HepG2 (cell line): ENCODE data around the gene PMPCB. TPM values are rescaled to one million over a fixed set of nuclear protein-coding genes. Genes with fewer than 3 reads are reported as not detected.

ENCODE experiments used
- CCAR2 ChIP-seq: fragments of 200-400 bp; formaldehyde crosslinking; optimal IDR thresholded peaks from 2 replicates; pipeline ENCODE3; 2018; ENCODE audit warnings: low read depth, mild to moderate bottlenecking, low read length, moderate library complexity
- ELF4 ChIP-seq: sonication (generic); formaldehyde crosslinking; IDR thresholded peaks from 2 replicates; pipeline ENCODE4 v1.5.0; 2020; ENCODE audit warnings: missing genetic modification reagents, mild to moderate bottlenecking, moderate library complexity, borderline replicate concordance
- GTF2F1 ChIP-seq: fragments of 150-350 bp; IDR thresholded peaks from 2 replicates; pipeline ENCODE4 v1.6.1; 2014; ENCODE audit warnings: low read length
- GZF1 ChIP-seq: sonication (generic); formaldehyde crosslinking; IDR thresholded peaks from 2 replicates; pipeline ENCODE4 v1.5.1; 2020; ENCODE audit warnings: mild to moderate bottlenecking, missing genetic modification reagents
- NONO ChIP-seq, 2 experiments: fragments of 450-650 bp in 1 of 2; sonication (generic) in 1 of 2; formaldehyde crosslinking in 1 of 2; IDR thresholded peaks in 1 of 2; conservative IDR thresholded peaks in 1 of 2; 2 replicates each; pipeline versions ENCODE4 v1.6.1 to v1.8.0; 2017 to 2022; ENCODE audit warnings: mild to moderate bottlenecking in 1 of 2, missing genetic modification reagents in 1 of 2, moderate library complexity in 1 of 2
- TGIF2 ChIP-seq: IDR thresholded peaks from 2 replicates; pipeline ENCODE4 v1.6.1; 2016; ENCODE audit warnings: control low read depth, missing compliant biosample characterization
- ZFP37 ChIP-seq: sonication (generic); formaldehyde crosslinking; IDR thresholded peaks from 2 replicates; pipeline ENCODE4 v1.4.0; 2020; ENCODE audit warnings: missing genetic modification reagents, borderline replicate concordance
- ZNF343 ChIP-seq: sonication (generic); formaldehyde crosslinking; IDR thresholded peaks from 2 replicates; pipeline ENCODE4 v1.4.0; 2020; ENCODE audit warnings: mild to moderate bottlenecking, missing genetic modification reagents
- ZNF547 ChIP-seq: sonication (generic); formaldehyde crosslinking; IDR thresholded peaks from 2 replicates; pipeline ENCODE4 v1.5.1; 2020; ENCODE audit warnings: mild to moderate bottlenecking, missing genetic modification reagents
- ZNF598 ChIP-seq: sonication (generic); formaldehyde crosslinking; IDR thresholded peaks from 2 replicates; pipeline ENCODE4 v1.5.1; 2020; ENCODE audit warnings: mild to moderate bottlenecking, missing genetic modification reagents, borderline replicate concordance
- ZNF816 ChIP-seq: sonication (generic); formaldehyde crosslinking; IDR thresholded peaks from 2 replicates; pipeline ENCODE4 v1.8.0; 2022; ENCODE audit warnings: missing genetic modification reagents, mild to moderate bottlenecking, borderline replicate concordance
- polyA plus RNA-seq, 8 experiments: library from polyadenylated mRNA; depleted of rRNA in 3 of 8; stranded (reverse) in 7 of 8; unstranded in 1 of 8; fragments of >200 nt; fragmentation: Illumina TruSeq in 4 of 8; extraction: Trizol in 4 of 8; gene quantifications; 2 replicates each; pipeline versions ENCODE4 v1.2.1 to v1.2.3, GENCODE V29; 2011 to 2016; ENCODE audit warnings: low read depth in 4 of 8, missing spikeins in 1 of 8, mixed read lengths in 1 of 8; ENCODE audit not compliant: insufficient read depth in 1 of 8
- total RNA-seq, 5 experiments: library from RNA; depleted of rRNA; stranded (reverse); fragments of >200 nt; fragmentation: Illumina TruSeq; extraction: Trizol; gene quantifications; 2 replicates each; pipeline ENCODE4 v1.2.3, GENCODE V29; 2016; ENCODE audit warnings: low read depth in 1 of 5
- TF ChIP-seq, protein P1 (sequence below): sonication (generic); formaldehyde crosslinking; IDR thresholded peaks from 2 replicates; pipeline ENCODE4 v1.4.0; 2020; ENCODE audit warnings: mild to moderate bottlenecking, missing genetic modification reagents
- TF ChIP-seq, protein P2 (sequence below): sonication (generic); formaldehyde crosslinking; IDR thresholded peaks from 2 replicates; pipeline ENCODE4 v1.5.1; 2020; ENCODE audit warnings: mild to moderate bottlenecking, missing genetic modification reagents, borderline replicate concordance
- TF ChIP-seq, protein P3 (sequence below): sonication (generic); formaldehyde crosslinking; conservative IDR thresholded peaks from 2 replicates; pipeline ENCODE4 v1.4.0; 2020; ENCODE audit warnings: missing genetic modification reagents
- TF ChIP-seq, protein P4 (sequence below): sonication (generic); formaldehyde crosslinking; IDR thresholded peaks from 2 replicates; pipeline ENCODE4 v1.4.0; 2020; ENCODE audit warnings: missing genetic modification reagents

Gene PMPCB
- total and polyA plus RNA-seq, 2 of the 13 experiments (the other 11 are each of a cell fraction or from before 2014, with no cell fraction given), result 80.8 to 124 TPM

DNA sequence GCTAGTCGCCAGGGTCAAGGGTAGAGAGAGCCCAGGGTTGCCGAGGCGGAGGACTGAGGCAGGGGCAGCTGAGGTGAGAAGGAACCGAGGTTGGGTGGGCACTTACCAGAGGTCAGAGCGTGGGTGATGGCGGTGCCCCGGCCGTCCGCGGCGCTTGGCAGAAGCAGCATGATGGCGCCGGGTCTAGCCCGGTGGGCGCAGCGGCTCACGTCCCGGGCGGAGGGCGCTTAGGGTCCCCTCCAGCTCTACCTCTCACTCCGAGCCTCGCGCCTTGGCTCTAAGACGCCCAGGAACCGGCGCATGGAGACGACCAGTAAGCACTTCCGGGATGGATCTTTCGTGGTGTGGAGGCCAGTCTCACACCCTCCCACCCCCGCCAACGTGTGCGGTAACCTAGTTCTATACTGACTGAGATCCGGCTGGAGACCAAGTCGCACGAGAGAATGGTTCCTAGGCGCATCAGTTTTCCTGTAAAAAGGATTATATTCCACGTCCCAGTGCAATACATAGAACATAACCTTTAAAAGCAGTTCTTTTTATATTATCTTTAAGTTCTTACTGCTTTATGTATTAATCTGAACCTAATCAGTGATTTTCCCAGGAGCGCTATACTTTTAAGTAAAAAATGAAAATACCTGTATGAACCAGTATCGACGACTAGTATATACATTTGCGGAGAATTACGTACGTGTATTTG, 47.4 kb downstream of the PMPCB start, which contains the start of gene DNAJC2 (continued):
- TF ChIP-seq, protein P1, sequence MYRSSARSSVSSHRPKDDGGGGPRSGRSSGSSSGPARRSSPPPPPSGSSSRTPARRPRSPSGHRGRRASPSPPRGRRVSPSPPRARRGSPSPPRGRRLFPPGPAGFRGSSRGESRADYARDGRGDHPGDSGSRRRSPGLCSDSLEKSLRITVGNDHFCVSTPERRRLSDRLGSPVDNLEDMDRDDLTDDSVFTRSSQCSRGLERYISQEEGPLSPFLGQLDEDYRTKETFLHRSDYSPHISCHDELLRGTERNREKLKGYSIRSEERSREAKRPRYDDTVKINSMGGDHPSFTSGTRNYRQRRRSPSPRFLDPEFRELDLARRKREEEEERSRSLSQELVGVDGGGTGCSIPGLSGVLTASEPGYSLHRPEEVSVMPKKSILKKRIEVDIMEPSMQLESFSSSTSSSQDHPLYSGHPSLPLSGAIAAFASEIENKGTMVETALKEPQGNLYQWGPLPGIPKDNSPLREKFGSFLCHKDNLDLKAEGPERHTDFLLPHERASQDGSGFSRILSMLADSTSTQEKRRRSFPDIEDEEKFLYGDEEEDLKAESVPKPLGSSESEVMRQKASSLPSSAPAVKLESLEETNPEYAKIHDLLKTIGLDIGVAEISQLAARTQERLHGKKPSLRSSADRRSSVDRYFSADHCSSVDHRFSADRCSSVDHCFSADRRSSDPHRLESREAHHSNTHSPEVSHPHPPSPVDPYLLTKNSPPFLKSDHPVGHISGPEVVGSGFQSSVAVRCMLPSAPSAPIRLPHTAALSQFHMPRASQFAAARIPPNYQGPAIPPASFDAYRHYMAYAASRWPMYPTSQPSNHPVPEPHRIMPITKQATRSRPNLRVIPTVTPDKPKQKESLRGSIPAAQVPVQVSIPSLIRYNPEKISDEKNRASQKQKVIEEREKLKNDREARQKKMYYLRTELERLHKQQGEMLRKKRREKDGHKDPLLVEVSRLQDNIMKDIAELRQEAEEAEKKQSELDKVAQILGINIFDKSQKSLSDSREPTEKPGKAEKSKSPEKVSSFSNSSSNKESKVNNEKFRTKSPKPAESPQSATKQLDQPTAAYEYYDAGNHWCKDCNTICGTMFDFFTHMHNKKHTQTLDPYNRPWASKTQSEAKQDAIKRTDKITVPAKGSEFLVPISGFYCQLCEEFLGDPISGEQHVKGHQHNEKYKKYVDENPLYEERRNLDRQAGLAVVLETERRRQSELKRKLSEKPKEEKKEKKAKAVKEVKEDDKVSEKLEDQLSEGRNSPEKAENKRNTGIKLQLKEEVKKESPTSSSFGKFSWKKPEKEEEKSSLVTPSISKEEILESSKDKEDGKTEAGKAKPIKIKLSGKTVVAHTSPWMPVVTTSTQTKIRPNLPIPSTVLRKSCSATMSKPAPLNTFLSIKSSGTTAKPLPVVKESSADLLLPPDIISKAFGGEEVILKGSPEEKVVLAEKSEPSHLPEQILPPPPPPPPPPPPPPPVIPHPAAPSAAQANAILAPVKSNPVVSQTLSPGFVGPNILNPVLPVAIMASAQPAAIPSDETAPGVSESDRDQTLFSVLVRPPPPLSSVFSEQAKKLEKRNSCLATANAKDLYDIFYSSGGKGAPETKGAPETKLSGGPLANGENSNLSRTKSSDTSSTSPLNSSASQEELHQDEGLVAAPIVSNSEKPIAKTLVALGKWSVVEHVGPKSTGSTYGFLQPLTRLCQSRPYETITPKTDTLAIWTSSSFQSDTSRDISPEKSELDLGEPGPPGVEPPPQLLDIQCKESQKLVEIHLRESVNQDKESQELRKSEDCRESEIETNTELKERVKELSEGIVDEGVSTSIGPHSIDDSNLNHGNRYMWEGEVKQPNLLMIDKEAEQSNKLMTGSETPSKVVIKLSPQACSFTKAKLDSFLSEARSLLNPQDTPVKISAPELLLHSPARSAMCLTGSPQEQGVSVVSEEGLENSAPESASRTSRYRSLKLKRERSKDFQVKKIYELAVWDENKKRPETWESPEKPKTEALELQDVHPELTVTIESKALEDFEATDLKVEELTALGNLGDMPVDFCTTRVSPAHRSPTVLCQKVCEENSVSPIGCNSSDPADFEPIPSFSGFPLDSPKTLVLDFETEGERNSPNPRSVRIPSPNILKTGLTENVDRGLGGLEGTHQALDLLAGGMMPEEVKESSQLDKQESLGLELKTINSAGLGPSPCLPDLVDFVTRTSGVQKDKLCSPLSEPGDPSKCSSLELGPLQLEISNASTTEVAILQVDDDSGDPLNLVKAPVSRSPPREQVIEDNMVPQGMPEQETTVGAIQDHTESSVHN (CRISPR knock-in tag), result no peak
- TF ChIP-seq ZNF343 (no peak; the same call in 1 of the 2 replicates), CCAR2 (no peak), TGIF2 (peak; percentile 97), ZFP37 (CRISPR knock-in tag) (peak; percentile 89; the same call in 1 of the 2 replicates), ZNF816 (CRISPR knock-in tag) (0 out of 2 replicates have a peak, but pooled peaks have one; percentile 66), ELF4 (peak; percentile 71; the same call in 1 of the 2 replicates), ZNF547 (peak; percentile 83), NONO (IDR thresholded peaks at IDR 0.05) (no peak), NONO (CRISPR knock-in tag; conservative IDR thresholded peaks at IDR 0.05) (peak; percentile 58), GTF2F1 (no peak; the same call in 1 of the 2 replicates), GZF1 (CRISPR knock-in tag) (no peak; the same call in 1 of the 2 replicates), ZNF598 (peak; percentile 32; the same call in 1 of the 2 replicates)
- TF ChIP-seq, protein P2, sequence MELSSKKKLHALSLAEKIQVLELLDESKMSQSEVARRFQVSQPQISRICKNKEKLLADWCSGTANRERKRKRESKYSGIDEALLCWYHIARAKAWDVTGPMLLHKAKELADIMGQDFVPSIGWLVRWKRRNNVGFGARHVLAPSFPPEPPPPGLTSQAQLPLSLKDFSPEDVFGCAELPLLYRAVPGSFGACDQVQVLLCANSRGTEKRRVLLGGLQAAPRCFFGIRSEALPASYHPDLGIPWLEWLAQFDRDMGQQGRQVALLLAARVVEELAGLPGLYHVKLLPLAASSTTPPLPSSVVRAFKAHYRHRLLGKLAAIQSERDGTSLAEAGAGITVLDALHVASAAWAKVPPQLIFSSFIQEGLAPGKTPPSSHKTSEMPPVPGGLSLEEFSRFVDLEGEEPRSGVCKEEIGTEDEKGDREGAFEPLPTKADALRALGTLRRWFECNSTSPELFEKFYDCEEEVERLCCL (CRISPR knock-in tag), result no peak
- TF ChIP-seq, protein P3, sequence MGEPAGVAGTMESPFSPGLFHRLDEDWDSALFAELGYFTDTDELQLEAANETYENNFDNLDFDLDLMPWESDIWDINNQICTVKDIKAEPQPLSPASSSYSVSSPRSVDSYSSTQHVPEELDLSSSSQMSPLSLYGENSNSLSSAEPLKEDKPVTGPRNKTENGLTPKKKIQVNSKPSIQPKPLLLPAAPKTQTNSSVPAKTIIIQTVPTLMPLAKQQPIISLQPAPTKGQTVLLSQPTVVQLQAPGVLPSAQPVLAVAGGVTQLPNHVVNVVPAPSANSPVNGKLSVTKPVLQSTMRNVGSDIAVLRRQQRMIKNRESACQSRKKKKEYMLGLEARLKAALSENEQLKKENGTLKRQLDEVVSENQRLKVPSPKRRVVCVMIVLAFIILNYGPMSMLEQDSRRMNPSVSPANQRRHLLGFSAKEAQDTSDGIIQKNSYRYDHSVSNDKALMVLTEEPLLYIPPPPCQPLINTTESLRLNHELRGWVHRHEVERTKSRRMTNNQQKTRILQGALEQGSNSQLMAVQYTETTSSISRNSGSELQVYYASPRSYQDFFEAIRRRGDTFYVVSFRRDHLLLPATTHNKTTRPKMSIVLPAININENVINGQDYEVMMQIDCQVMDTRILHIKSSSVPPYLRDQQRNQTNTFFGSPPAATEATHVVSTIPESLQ (CRISPR knock-in tag), result 0 out of 2 replicates have a peak, but pooled peaks have one; percentile 79
- TF ChIP-seq, protein P4, sequence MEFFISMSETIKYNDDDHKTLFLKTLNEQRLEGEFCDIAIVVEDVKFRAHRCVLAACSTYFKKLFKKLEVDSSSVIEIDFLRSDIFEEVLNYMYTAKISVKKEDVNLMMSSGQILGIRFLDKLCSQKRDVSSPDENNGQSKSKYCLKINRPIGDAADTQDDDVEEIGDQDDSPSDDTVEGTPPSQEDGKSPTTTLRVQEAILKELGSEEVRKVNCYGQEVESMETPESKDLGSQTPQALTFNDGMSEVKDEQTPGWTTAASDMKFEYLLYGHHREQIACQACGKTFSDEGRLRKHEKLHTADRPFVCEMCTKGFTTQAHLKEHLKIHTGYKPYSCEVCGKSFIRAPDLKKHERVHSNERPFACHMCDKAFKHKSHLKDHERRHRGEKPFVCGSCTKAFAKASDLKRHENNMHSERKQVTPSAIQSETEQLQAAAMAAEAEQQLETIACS (CRISPR knock-in tag), result no peak
